ENCODE results near the gene PIWIL4.

Gene PIWIL4

DNA sequence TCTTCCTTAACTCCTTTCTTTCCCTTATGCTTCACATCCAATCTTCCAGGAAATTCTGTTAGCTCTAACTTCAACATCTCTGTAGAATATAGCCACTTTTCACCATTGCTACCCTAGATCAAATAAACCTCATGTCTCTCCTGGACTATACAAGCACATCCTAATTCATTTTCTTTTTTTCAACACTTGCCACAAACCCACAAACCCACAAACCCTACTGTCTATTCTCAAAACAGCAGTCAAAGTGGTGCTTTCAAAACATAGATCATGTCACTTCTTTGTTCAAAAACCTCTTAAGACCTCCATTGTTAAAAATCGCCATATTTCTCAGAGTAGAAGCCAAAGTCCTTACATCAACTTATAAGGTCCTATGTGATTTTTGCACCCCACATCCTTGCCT lies 94.3 kb downstream of the PIWIL4 start:
- no peak for DNase-seq (ENCODE audit: low read depth in 3 of 3, low spot score in 1 of 3)

DNA sequence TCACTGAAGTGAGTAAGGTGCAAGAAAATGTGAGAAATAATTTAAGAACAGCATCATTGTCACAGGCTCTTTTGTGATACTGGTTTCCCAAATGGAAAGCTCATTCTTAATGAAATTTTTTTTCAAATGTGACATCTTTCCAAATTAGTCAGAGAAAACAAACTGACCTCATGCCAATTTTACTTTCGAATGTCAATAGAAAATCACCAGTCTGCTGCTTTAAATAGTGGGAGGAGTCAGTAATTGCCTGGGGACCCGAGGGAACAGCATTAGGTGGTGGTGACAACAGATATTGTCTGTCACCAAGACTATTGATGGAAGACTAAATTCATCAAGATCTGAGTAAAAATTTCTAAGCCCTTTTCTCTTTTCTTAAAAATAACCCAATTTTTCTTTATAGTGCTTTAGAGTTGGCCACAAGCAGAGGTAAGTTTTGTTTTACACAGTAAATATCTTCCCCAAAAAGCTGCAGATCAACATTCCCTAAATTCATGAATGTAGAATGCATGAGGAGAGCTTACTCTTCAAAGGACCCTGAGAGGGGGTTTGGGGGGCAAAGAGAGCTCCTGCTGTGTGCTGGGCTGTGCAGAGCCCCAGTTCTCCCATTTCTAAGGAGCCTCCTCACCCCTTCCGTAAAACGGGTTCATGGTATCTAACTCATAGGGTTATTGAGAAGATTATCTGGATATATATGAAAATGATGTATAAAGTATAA lies 95.1 kb downstream of the PIWIL4 start:
- DNase-seq (ENCODE audit: low read depth in 3 of 3, low spot score in 1 of 3): no peak

DNA sequence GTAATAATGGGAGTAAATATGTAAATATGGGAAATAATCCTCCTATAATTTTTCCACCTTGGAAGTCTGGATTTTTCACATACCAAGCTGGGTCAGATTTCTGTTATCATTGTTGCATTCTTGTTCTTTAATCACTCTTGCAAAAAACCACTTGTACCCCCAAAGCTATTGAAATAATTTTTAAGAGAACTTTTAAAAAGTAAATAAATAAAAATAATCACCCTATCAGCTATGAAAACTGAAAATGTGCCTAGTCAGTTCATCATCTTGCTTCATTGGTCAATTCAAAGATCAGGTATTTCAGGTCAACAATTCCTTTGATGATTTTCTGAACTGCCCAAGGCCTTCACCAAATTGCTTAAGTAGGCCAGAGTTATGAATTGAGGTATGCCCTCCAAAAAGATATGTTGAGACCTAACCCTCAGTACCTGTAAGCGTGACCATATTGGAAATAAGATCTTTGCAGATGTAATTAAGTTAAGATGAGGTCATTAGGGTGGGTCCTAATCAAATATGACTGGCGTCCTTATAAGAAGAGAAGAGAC lies 95.8 kb downstream of the PIWIL4 start:
- DNase-seq (ENCODE audit: low read depth in 3 of 3, low spot score in 1 of 3): no peak

DNA sequence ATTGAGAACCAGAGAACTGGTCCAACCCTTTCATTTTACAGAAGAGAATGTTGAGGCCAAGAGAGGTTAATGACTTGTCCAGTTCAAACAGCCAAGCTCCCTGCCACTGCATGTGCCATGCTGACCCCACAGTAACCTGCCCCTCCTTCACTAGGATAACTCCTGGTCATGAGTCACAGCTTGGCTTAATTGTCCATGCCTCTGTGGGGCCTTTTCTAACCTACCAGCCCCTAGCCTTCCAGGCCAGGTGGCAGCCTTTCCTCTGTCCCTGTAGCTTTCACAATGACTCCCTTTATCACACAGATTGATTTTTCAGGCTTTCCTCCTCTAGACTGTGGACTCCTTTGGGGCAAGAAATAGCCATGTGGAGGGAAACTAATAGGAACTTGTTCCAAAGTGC lies 97.2 kb downstream of the PIWIL4 start:
- no peak for DNase-seq (ENCODE audit: low read depth in 3 of 3, low spot score in 1 of 3)

DNA sequence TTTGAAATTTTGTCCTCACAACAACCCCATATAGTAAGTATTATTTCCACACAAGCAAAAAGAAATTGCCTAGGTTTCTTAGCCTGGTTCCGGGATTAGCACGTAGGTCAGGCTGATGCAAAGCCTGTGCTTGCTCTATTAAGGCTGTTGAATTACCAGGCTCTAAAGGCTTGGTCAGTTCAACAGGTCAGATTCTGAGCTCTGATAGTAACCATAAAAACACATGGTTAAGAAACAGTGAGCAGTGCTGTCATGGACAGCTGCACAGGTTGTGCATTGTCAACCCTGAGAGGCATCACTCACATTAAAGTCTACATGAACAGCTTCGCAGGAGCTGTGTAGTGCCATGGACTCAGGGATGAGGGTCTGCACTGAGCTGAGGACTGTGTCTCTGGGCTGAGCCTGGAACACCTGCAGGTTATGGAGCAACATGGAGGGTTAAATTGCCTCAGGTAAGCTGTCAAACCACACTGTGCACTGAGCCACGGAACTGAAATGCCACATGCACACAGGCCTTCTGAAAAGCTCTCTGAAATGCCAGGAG lies 98.0 kb downstream of the PIWIL4 start:
- DNase-seq (ENCODE audit: low read depth in 3 of 3, low spot score in 1 of 3): no peak

DNA sequence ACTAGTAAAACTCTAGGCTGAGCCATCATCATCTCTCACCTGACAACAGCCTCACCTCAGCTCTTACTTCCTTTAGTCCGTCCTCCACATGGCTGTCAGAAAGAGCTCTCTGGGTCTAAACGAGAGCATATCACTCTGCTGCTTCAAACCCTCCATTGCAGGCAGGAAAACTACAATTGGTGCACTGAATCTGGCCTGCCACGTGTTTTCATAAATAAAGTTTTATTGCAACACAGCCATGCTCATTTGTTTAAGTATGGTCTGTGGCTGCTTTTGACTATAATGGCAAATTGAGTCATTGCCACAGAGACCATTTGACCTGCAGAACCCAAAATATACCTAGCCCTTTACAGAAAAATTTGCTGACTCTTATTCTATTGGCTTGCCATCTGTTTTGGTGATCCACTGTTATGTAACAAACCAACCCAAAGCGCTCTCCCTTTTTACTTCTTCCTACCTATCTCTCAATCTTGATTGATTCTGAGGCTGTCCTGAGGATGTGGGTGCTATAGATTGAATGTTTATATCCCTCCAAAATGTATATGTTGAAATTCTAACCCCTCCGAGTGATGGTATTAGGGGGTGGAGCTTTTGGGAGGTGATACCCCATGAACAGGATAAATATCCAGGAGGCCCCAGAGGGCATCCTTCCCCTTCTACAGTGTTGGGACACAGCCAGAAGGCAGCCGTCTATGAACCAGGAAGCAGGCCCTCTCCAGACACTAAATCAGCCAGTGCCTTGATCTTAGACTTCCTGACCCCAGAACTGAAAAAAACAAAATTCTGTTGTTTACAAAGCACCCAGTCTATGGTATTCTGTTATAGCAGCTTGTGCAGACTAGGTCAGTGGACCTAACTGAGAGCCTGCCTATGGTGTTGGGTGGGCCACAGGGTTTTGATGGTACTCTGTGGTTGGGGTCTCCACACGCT lies 99.9 kb downstream of the PIWIL4 start:
- DNase-seq (ENCODE audit: low read depth in 3 of 3, low spot score in 1 of 3): no peak

DNA sequence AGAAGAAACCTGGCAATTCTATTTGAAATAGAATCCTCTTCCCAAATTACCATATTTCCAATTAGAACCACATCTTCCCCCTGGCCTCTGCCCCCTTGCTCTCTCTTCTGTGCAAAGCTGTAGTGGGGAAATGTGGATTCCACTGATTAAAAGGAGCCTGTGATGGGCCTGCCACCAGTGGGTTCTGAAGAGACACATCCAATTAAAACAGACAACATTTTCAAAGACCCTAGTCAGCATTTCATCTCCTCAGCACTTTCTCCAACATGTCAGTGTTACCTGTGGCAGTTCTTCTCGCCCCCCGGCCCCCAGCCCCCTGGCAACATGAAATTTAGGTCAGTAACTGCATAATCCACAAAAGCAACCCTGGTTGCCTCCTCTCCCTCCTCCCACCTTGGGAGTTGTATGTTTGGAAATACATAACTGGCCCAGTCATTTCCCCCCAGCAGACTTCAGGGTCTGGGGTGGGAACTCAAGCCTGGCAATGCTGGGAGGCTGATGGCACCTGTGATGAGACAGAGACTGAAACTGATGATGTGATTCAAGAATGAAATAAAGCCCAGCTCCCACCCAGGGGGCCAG lies 101.1 kb downstream of the PIWIL4 start:
- DNase-seq (ENCODE audit: low read depth in 3 of 3, low spot score in 1 of 3): no peak

DNA sequence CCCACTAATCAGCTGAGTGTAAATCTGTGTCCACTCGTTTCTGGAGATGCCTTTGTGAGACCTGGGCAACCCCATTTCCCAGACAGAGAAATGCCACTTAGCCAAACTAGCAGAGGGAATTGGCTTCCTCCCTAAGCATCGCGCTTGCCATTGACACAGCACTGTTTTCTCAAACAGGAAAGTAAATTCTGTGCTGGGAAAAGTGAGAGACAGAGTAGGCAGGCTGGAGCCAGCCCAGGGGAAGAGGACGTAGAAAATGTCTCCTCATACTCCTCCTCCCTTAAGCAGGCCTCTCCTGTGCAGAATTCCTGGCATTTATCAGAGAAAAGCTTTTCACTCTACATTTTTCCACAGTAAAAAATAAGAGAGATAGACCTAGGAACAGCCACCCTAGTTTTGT lies 101.9 kb downstream of the PIWIL4 start:
- no peak for DNase-seq (ENCODE audit: low read depth in 3 of 3, low spot score in 1 of 3)

All from stimulated activated CD4-positive, alpha-beta T cell treated with anti-CD3 and anti-CD28 coated beads, TNF-alpha, amount 100 ng/mL, for 1 hour (primary cell).